Epithelial cell of prostate (primary cell): Measurements from ENCODE around the gene PIK3C2G.
"Not testable (repeated sequence)": the region's sequence is repeated elsewhere in the genome, so short reads cannot be mapped to it uniquely, and the experiment has no call there.

Experiments used
- DNase-seq: peaks from one replicate; pipeline ENCODE4 v3.0.0-alpha.2; 2011; ENCODE audit warnings: low read depth, low spot score
- H3K27ac ChIP-seq: fragments of 450-650 bp; 2 replicates; pipeline ENCODE4 v1.5.1; 2017; ENCODE audit warnings: mild to moderate bottlenecking

Gene PIK3C2G

GRCh38 chr12:18522806-18523205 lies 261.5 kb downstream of the PIK3C2G start:
- no peak for DNase-seq
- no peak overlapping the region for H3K27ac ChIP-seq

DNA sequence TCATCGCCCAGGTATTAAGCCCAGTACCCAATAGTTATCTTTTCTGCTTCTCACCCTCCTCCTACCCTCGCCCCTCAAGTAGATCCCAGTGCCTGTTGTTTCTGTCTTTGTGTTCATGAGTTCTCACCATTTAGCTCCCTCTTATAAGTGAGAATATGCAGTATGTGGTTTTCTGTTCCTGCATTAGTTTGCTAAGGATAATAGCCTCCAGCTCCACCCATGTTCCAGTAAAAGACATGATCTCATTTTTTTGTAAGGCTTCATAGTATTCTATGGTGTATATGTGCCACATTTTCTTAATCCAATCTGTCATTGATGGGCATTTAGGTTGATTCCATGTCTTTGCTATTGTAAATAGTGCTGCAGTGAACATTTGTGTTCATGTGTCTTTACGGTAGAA lies 281.2 kb downstream of the PIK3C2G start:
- H3K27ac ChIP-seq, DNase-seq: not testable (repeated sequence)

DNA sequence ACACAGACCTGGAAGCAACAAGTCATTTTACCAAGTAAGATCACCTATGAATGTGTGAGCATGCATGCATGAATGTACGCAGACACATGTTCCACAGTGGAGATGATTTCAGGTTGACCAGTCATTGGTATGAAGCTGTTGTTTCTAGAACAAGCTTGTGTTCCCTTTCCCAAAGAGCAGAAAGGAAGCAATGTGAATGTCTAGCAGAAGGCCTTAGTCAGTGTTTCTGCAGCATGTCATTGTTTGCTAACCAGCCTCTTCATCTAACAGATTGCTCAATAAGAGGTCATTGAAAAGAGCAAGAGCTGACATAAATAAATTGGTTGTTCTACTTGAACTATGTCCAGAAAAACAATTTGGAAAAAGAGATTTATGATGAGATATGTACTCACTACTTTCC lies 285.1 kb downstream of the PIK3C2G start:
- peak; percentile 56 for DNase-seq
- no peak overlapping the region for H3K27ac ChIP-seq

DNA sequence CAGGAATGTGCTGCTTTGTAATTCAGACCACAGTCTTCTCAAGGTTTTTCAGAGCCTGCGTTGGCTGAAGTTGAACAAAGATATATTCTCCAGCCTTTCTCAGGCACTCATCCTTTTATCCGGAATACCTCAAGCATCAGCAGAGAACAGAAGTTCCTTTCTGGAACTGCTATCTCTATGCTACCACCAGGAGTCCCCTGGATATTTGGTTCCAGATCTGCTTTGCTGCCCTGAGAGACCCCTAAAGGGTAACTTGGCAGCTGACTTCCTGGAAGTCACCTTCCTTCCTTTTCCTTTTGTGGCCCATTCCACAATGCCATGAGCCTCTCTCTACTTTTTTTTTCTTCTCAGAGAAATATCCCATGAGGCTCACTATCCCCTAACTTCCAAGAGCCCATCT lies 288.3 kb downstream of the PIK3C2G start:
- no peak for DNase-seq
- H3K27ac ChIP-seq, result no peak overlapping the region

- DNase-seq, result no peak
- H3K27ac ChIP-seq, result no peak overlapping the region
Observed at GRCh38 chr12:18551106-18551505, 289.8 kb downstream of the PIK3C2G start.

- no peak overlapping the region for H3K27ac ChIP-seq
- no peak for DNase-seq
Observed at GRCh38 chr12:18551701-18552100, 290.4 kb downstream of the PIK3C2G start.

GRCh38 chr12:18552829-18553228 lies 291.5 kb downstream of the PIK3C2G start:
- no peak overlapping the region for H3K27ac ChIP-seq
- DNase-seq, result no peak

DNA sequence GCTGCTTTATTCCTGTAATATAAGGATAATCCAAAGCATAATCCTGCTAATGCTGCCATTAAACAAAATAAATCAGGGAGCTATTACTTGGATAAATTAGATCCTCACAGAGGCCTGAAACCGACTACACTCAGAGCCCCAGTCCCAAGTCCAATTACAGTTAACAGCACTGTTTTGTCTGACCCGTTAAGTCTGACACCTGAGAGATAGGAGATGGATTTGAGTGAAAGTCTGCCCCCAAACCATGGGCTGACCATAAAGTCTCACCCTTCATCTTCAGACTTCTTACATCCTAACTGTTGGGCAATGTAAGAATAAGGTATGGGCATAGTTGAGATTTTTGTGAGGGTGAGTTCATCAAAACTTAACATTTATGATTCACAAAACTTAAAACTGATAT lies 294.8 kb downstream of the PIK3C2G start:
- no peak for DNase-seq
- H3K27ac ChIP-seq, result no peak overlapping the region

GRCh38 chr12:18559242-18559641 lies 297.9 kb downstream of the PIK3C2G start:
- H3K27ac ChIP-seq, result no peak overlapping the region
- DNase-seq, result no peak

- no peak for DNase-seq
- no peak overlapping the region for H3K27ac ChIP-seq
Observed at GRCh38 chr12:18562531-18562930, 301.2 kb downstream of the PIK3C2G start.

- H3K27ac ChIP-seq, result no peak overlapping the region
Observed at GRCh38 chr12:18564306-18564705, 303.0 kb downstream of the PIK3C2G start.

DNA sequence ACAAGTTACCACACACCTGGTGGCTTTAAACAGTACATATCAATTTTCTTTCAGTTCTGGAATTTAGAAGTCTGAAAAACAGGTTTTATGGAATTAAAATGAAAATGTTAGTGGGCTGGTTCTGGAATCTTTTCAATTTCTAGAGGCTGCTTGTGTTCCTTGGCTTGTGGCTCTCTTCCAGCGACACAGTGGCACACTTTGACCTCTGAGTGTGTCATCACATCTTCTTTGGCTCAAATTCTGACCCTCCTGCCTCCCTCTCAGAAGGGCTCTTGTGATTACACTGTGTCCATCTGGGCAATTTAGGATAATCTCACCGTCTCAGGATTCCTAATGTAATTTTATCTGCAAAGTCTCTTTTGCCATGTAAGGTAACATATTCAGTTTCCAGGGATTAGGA lies 306.5 kb downstream of the PIK3C2G start:
- H3K27ac ChIP-seq, result no peak overlapping the region
- no peak for DNase-seq

More at GRCh38 chr12:18564306-18564705, 303.0 kb downstream of the PIK3C2G start:
- DNase-seq, result no peak

DNA sequence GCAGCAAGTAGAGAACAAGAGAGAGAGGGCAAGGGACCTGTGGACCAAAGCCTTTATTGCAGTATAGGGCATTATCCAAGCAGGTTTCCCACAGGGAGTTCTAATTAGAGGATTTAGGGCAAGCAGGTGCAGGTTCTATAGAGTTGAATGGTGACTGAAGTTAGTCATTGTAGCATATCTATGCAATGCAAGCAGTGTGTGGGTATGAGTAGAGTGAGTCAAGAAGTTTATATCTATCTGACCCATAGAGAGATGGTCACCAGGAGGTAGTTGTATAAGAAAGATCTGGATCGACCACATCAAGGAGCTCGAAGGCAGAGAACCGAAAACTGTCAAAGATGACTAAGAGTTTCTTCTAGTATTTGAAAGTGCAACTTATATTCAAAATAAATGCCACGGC lies 309.2 kb downstream of the PIK3C2G start:
- DNase-seq, result no peak
- H3K27ac ChIP-seq, result no peak overlapping the region

DNA sequence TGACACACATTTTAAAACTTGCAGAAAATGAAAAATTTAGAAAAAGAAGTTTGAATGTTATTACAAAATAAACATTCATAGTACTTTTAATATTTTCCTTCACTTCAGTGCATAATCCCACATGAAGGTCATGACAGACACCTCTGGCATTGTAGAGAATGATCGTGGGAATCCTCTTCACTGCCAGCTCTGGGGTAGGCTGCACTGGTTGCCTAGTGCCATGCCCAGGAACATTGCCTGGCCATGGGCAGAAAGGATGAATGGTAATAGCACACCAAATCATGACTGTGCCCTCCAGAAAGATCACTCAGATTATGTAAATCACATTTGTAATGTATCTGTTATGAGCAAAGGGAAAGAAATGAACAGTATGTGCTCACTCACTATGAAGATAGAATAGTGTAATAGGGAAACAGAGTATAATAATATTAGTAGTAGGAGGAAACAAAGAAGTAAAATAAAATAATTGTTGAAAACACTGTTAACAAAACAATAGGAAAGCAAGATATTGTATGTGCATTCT lies 314.8 kb downstream of the PIK3C2G start:
- no peak for DNase-seq

GRCh38 chr12:18576648-18577047 lies 315.3 kb downstream of the PIK3C2G start:
- no peak for DNase-seq
- H3K27ac ChIP-seq, result peak overlapping the region; percentile 44

More for the DNA sequence above, 314.8 kb downstream of the PIK3C2G start:
- H3K27ac ChIP-seq, result peak overlapping the region; percentile 44

DNA sequence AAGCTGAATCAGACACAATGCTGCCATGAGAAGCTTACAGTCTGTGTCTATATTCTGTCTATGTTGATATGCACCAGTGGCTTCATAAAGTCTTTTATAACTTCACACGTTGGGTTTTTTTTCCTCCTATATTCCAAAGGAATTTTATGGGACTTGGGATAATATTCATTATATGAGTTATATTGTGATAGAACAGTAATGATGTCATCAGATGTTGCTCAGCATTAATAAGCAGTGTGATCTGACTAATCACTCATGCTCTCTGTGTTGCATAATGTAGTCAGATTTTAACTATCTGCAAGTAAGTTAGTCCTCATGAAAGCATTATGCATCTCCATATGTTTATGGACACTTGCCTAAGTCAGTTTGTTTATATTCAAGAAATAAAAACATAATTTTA lies 316.9 kb downstream of the PIK3C2G start:
- DNase-seq, result peak; percentile 24

GRCh38 chr12:18580291-18580690 lies 319.0 kb downstream of the PIK3C2G start:
- H3K27ac ChIP-seq, result no peak overlapping the region
- DNase-seq, result no peak

More for the DNA sequence above, 316.9 kb downstream of the PIK3C2G start:
- peak overlapping the region; percentile 0 for H3K27ac ChIP-seq

- no peak for DNase-seq
- H3K27ac ChIP-seq, result no peak overlapping the region
Observed at GRCh38 chr12:18580706-18581105, 319.4 kb downstream of the PIK3C2G start.

GRCh38 chr12:18581232-18581962 lies 320.1 kb downstream of the PIK3C2G start:
- no peak for DNase-seq
- no peak overlapping the region for H3K27ac ChIP-seq

DNA sequence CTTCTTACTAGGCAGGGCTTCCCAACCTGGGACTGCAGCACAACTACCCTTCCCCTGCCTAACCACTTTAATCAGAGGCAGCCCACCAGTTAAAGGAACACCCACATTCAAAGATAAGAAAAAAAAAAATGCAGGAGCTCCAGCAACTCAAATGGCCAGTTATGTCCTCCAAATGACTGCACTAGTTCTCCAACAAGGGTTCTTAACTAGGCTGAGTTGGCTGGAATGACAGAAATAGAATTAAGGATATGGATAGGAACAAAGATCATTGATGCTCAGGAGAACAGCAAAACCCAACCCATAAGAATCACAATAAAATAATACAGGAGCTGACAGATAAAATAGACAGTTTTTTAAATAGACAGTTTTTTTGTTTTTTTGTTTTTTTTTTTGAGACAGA lies 322.3 kb downstream of the PIK3C2G start:
- no peak overlapping the region for H3K27ac ChIP-seq
- no peak for DNase-seq

- DNase-seq, result no peak
- H3K27ac ChIP-seq, result no peak overlapping the region
Observed at GRCh38 chr12:18586581-18586980, 325.3 kb downstream of the PIK3C2G start.

DNA sequence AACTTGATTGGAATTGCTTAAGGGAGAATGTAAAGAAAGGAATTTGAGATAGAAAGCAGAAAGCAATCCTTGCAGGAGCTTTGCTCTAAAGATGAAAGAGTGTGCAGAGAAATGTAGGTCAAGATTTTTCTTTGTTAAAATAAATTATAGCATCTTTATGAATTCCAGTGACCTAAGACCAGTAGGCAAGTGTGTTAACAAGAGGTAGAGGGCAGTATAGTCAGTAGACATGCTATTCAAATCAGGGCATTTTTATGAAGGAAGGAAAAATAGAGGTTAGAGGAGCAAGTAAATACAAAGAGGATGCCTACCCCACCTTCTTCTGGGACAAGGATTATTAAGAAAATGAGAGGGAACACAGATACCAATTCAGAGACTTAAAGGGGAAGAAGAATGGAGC lies 328.0 kb downstream of the PIK3C2G start:
- H3K27ac ChIP-seq, result no peak overlapping the region
- DNase-seq, result no peak
